ENCODE data around the gene CDYL2.
A peak's percentile ranks its signal among the peaks of the same experiment; 100 is the strongest.

CDYL2 gene

GRCh38 chr16:80684906-80685305, 119.5 kb downstream of the CDYL2 start:
- Histone ChIP-seq H3K9me3 (0 out of 2 replicates have a peak, but pooled peaks cover 14% of the 10 kb centered on the region), H3K27me3 (no peaks in the 10 kb centered on the region), H3K9ac (no peak overlapping the region), H3K4me3 (no peak overlapping the region), H3K4me2 (no peak overlapping the region), H3K27ac (no peak overlapping the region), H3K4me1 (no peaks in the 10 kb centered on the region), H4K20me1 (no peaks in the 10 kb centered on the region), H3K36me3 (peaks cover 37% of the 10 kb centered on the region)
- no peak for TF ChIP-seq Cebpa-rat (IDR thresholded peaks at IDR 0.05)

GRCh38 chr16:80684136-80684765, 120.1 kb downstream of the CDYL2 start:
- H3K4me3 ChIP-seq = no peak overlapping the region
- H3K9me3 ChIP-seq = peaks cover 21% of the 10 kb centered on the region

GRCh38 chr16:80683646-80684045, 120.8 kb downstream of the CDYL2 start:
- no peak overlapping the region for H3K27ac ChIP-seq
- no peak overlapping the region for H3K4me2 ChIP-seq
- peaks cover 42% of the 10 kb centered on the region for H3K36me3 ChIP-seq
- no peak overlapping the region for H3K4me3 ChIP-seq
- TF ChIP-seq Cebpa-rat (IDR thresholded peaks at IDR 0.05) = no peak
- H3K9ac ChIP-seq = no peak overlapping the region
- no peaks in the 10 kb centered on the region for H3K27me3 ChIP-seq
- no peaks in the 10 kb centered on the region for H4K20me1 ChIP-seq
- no peaks in the 10 kb centered on the region for H3K4me1 ChIP-seq
- peaks cover 22% of the 10 kb centered on the region for H3K9me3 ChIP-seq

More at GRCh38 chr16:80684136-80684765, 120.1 kb downstream of the CDYL2 start:
- no peaks in the 10 kb centered on the region for H3K4me1 ChIP-seq
- H3K27ac ChIP-seq = no peak overlapping the region
- TF ChIP-seq Cebpa-rat (IDR thresholded peaks at IDR 0.05) = no peak
- H3K9ac ChIP-seq = no peak overlapping the region
- H3K4me2 ChIP-seq = no peak overlapping the region
- H3K36me3 ChIP-seq = peaks cover 42% of the 10 kb centered on the region
- H3K27me3 ChIP-seq = no peaks in the 10 kb centered on the region
- no peaks in the 10 kb centered on the region for H4K20me1 ChIP-seq

GRCh38 chr16:80682421-80683070, 121.9 kb downstream of the CDYL2 start:
- H3K36me3 ChIP-seq = peaks cover 42% of the 10 kb centered on the region
- no peak overlapping the region for H3K27ac ChIP-seq
- H3K27me3 ChIP-seq = no peaks in the 10 kb centered on the region
- no peak overlapping the region for H3K4me2 ChIP-seq
- no peak for TF ChIP-seq Cebpa-rat (IDR thresholded peaks at IDR 0.05)
- no peak overlapping the region for H3K4me3 ChIP-seq
- no peaks in the 10 kb centered on the region for H4K20me1 ChIP-seq
- peaks cover 22% of the 10 kb centered on the region for H3K9me3 ChIP-seq
- no peaks in the 10 kb centered on the region for H3K4me1 ChIP-seq
- H3K9ac ChIP-seq = no peak overlapping the region

- H3K27ac ChIP-seq = no peak overlapping the region
- no peaks in the 10 kb centered on the region for H4K20me1 ChIP-seq
- peaks cover 22% of the 10 kb centered on the region for H3K9me3 ChIP-seq
- peaks cover 10% of the 10 kb centered on the region for H3K4me1 ChIP-seq
- no peak overlapping the region for H3K9ac ChIP-seq
- peaks cover 42% of the 10 kb centered on the region for H3K36me3 ChIP-seq
- H3K27me3 ChIP-seq = no peaks in the 10 kb centered on the region
- H3K4me2 ChIP-seq = no peak overlapping the region
- H3K4me3 ChIP-seq = no peak overlapping the region
- TF ChIP-seq Cebpa-rat (IDR thresholded peaks at IDR 0.05) = no peak
These were observed 123.0 kb downstream of the CDYL2 start for GRCh38 chr16:80681436-80681835.

- no peaks in the 10 kb centered on the region for H4K20me1 ChIP-seq
- peaks cover 16% of the 10 kb centered on the region for H3K4me1 ChIP-seq
- no peak overlapping the region for H3K9ac ChIP-seq
- H3K36me3 ChIP-seq = peaks cover 42% of the 10 kb centered on the region
- no peak overlapping the region for H3K27ac ChIP-seq
- no peak overlapping the region for H3K4me3 ChIP-seq
- no peaks in the 10 kb centered on the region for H3K27me3 ChIP-seq
- H3K9me3 ChIP-seq = peaks cover 22% of the 10 kb centered on the region
- TF ChIP-seq Cebpa-rat (IDR thresholded peaks at IDR 0.05) = no peak
- H3K4me2 ChIP-seq = no peak overlapping the region
These were observed 123.6 kb downstream of the CDYL2 start for GRCh38 chr16:80680839-80681238.

- H3K27ac ChIP-seq = no peak overlapping the region
- peaks cover 42% of the 10 kb centered on the region for H3K36me3 ChIP-seq
- H3K9me3 ChIP-seq = peaks cover 22% of the 10 kb centered on the region
- H3K4me2 ChIP-seq = no peak overlapping the region
- no peak for TF ChIP-seq Cebpa-rat (IDR thresholded peaks at IDR 0.05)
- no peaks in the 10 kb centered on the region for H3K27me3 ChIP-seq
- H4K20me1 ChIP-seq = no peaks in the 10 kb centered on the region
- no peak overlapping the region for H3K9ac ChIP-seq
- peaks cover 18% of the 10 kb centered on the region for H3K4me1 ChIP-seq
- no peak overlapping the region for H3K4me3 ChIP-seq
These were observed 124.4 kb downstream of the CDYL2 start for GRCh38 chr16:80680046-80680445.

- Histone ChIP-seq H3K4me3 (no peak overlapping the region), H3K9ac (no peak overlapping the region), H4K20me1 (no peaks in the 10 kb centered on the region), H3K4me1 (peaks cover 40% of the 10 kb centered on the region), H3K4me2 (no peak overlapping the region), H3K36me3 (peaks cover 21% of the 10 kb centered on the region; the same call in 1 of the 2 replicates), H3K9me3 (peaks cover 22% of the 10 kb centered on the region), H3K27ac (no peak overlapping the region), H3K27me3 (no peaks in the 10 kb centered on the region)
- TF ChIP-seq Cebpa-rat (IDR thresholded peaks at IDR 0.05) = no peak
These were observed 129.5 kb downstream of the CDYL2 start for GRCh38 chr16:80674884-80675283.

GRCh38 chr16:80672379-80672778, 132.0 kb downstream of the CDYL2 start:
- Histone ChIP-seq H3K27ac (no peak overlapping the region), H3K9ac (no peak overlapping the region), H3K27me3 (no peaks in the 10 kb centered on the region), H4K20me1 (no peaks in the 10 kb centered on the region), H3K4me3 (no peak overlapping the region), H3K4me1 (peaks cover 43% of the 10 kb centered on the region), H3K4me2 (no peak overlapping the region), H3K36me3 (peaks cover 22% of the 10 kb centered on the region; the same call in 1 of the 2 replicates), H3K9me3 (peaks cover 22% of the 10 kb centered on the region)
- TF ChIP-seq Cebpa-rat (IDR thresholded peaks at IDR 0.05) = no peak

- Histone ChIP-seq H3K4me1 (peaks cover 33% of the 10 kb centered on the region), H3K9ac (no peak overlapping the region), H3K4me2 (peak overlapping the region; percentile 37; the same call in 1 of the 2 replicates), H3K36me3 (peaks cover 22% of the 10 kb centered on the region; the same call in 1 of the 2 replicates), H3K27me3 (no peaks in the 10 kb centered on the region), H4K20me1 (no peaks in the 10 kb centered on the region), H3K9me3 (peaks cover 22% of the 10 kb centered on the region), H3K27ac (no peak overlapping the region), H3K4me3 (no peak overlapping the region)
- no peak for TF ChIP-seq Cebpa-rat (IDR thresholded peaks at IDR 0.05)
These were observed 133.0 kb downstream of the CDYL2 start for GRCh38 chr16:80671281-80671849.
